CD14-positive monocyte (primary cell): Measurements from ENCODE around the gene ACIN1. TPM values are rescaled to one million over a fixed set of nuclear protein-coding genes. Genes with fewer than 3 reads are reported as not detected.

Source experiments
- DNase-seq, 3 donors: peaks; one replicate each; pipeline ENCODE4 v3.0.0-alpha.2; 2011 to 2022
- H2AFZ ChIP-seq: 2 replicates; pipeline ENCODE4 v1.6.0; 2012; ENCODE audit warnings: mild to moderate bottlenecking, low read depth, low read length, inconsistent platforms; ENCODE audit not compliant: insufficient read depth, poor library complexity, severe bottlenecking
- H3K27ac ChIP-seq, 2 donors: 1 replicate in 1 of 2; 2 replicates in 1 of 2; pipeline ENCODE4 v1.5.1; 2012 to 2013; ENCODE audit warnings: low read length in 2 of 2, control low read depth in 1 of 2, inconsistent platforms in 1 of 2, low read depth in 1 of 2, mild to moderate bottlenecking in 1 of 2
- H3K27me3 ChIP-seq, 2 donors: one replicate each; pipeline versions ENCODE4 v1.6.0 to v1.6.1; 2011 to 2013; ENCODE audit warnings: low read length in 2 of 2; ENCODE audit not compliant: control insufficient read depth in 2 of 2, insufficient read depth in 2 of 2
- H3K36me3 ChIP-seq, 2 donors: replicated peaks in 1 of 2; 1 replicate in 1 of 2; 2 replicates in 1 of 2; pipeline versions ENCODE4 v1.5.1 to v1.6.1; 2012 to 2013; ENCODE audit warnings: low read length in 2 of 2, control low read depth in 1 of 2, inconsistent platforms in 1 of 2, mild to moderate bottlenecking in 1 of 2; ENCODE audit not compliant: insufficient read depth in 2 of 2, control insufficient read depth in 1 of 2
- H3K4me1 ChIP-seq, 2 donors: 1 replicate in 1 of 2; 2 replicates in 1 of 2; pipeline versions ENCODE4 v1.5.1 to v1.6.1; 2012 to 2013; ENCODE audit warnings: low read length in 2 of 2, control low read depth in 1 of 2, inconsistent platforms in 1 of 2, mild to moderate bottlenecking in 1 of 2, moderate library complexity in 1 of 2; ENCODE audit not compliant: insufficient read depth in 2 of 2, control insufficient read depth in 1 of 2
- H3K4me2 ChIP-seq: replicated peaks from 2 replicates; pipeline ENCODE3; 2012; ENCODE audit warnings: low read length, moderate library complexity, mild to moderate bottlenecking; ENCODE audit not compliant: poor library complexity, severe bottlenecking; ENCODE audit errors: extremely low read depth
- H3K4me3 ChIP-seq, 3 experiments: fragments of 200-600 bp in 1 of 3; sonication (generic) in 1 of 3; replicated peaks in 1 of 3; 1 replicate in 2 of 3; 2 replicates in 1 of 3; pipeline ENCODE4 v1.5.1; 2011 to 2013; ENCODE audit warnings: low read length in 3 of 3, mild to moderate bottlenecking in 3 of 3, control low read depth in 2 of 3, low read depth in 2 of 3, inconsistent platforms in 1 of 3, moderate library complexity in 1 of 3
- H3K79me2 ChIP-seq: 2 replicates; pipeline ENCODE4 v1.6.0; 2012; ENCODE audit warnings: mild to moderate bottlenecking, control low read depth, inconsistent platforms, low read length, moderate library complexity; ENCODE audit not compliant: insufficient read depth
- H3K9ac ChIP-seq: 2 replicates; pipeline ENCODE4 v1.6.0; 2017; ENCODE audit warnings: low read length, mild to moderate bottlenecking; ENCODE audit not compliant: insufficient read depth, poor library complexity, severe bottlenecking
- H3K9me3 ChIP-seq, 2 donors: replicated peaks in 1 of 2; 1 replicate in 1 of 2; 2 replicates in 1 of 2; pipeline versions ENCODE4 v1.5.1 to v1.6.1; 2012 to 2013; ENCODE audit warnings: low read length in 2 of 2, control low read depth in 1 of 2; ENCODE audit not compliant: control insufficient read depth in 1 of 2, insufficient read depth in 1 of 2
- H4K20me1 ChIP-seq: 2 replicates; pipeline ENCODE4 v1.6.0; 2012; ENCODE audit warnings: mild to moderate bottlenecking, low read length, control low read depth, moderate library complexity; ENCODE audit not compliant: insufficient read depth
- H3K27ac Mint-ChIP-seq, 7 donors: one replicate each; pipeline ENCODE4 v1.8.0; 2020; ENCODE audit warnings: mild to moderate bottlenecking in 7 of 7, mixed read lengths in 7 of 7, moderate library complexity in 6 of 7, inconsistent platforms in 2 of 7
- H3K27me3 Mint-ChIP-seq, 3 donors: one replicate each; pipeline ENCODE4 v1.8.0; 2021 to 2022; ENCODE audit warnings: low read depth in 3 of 3, mild to moderate bottlenecking in 3 of 3, mixed read lengths in 3 of 3, moderate library complexity in 3 of 3, inconsistent platforms in 1 of 3
- H3K36me3 Mint-ChIP-seq, 2 donors: one replicate each; pipeline ENCODE4 v1.8.0; 2020; ENCODE audit warnings: mixed read lengths in 2 of 2, inconsistent platforms in 1 of 2, mild to moderate bottlenecking in 1 of 2
- H3K4me1 Mint-ChIP-seq: one replicate; pipeline ENCODE4 v1.8.0; 2020; ENCODE audit warnings: mild to moderate bottlenecking, mixed read lengths
- H3K4me3 Mint-ChIP-seq, 2 donors: one replicate each; pipeline ENCODE4 v1.8.0; 2020; ENCODE audit warnings: mild to moderate bottlenecking in 2 of 2, mixed read lengths in 2 of 2, moderate library complexity in 1 of 2
- H3K9me3 Mint-ChIP-seq, 7 donors: one replicate each; pipeline ENCODE4 v1.8.0; 2020 to 2022; ENCODE audit warnings: mixed read lengths in 7 of 7, mild to moderate bottlenecking in 6 of 7, moderate library complexity in 6 of 7, inconsistent platforms in 2 of 7
- CTCF ChIP-seq: fragments of 200-600 bp; IDR thresholded peaks from one replicate; pipeline ENCODE4 v1.8.0; 2022; ENCODE audit warnings: antibody characterized with exemption, mild to moderate bottlenecking
- WGBS: methylation state at CpG from one replicate; pipeline ENCODE4 v1.1.5; 2013; ENCODE audit warnings: missing lambda C conversion rate; ENCODE audit not compliant: insufficient coverage; 5-methylcytosine and 5-hydroxymethylcytosine counted together
- intact Hi-C, 2 donors: fragments of 100-400 bp; cut with micrococcal nuclease; formaldehyde crosslinking; loops; one replicate each; pipeline versions ENCODE4 v1.15.0 to v1.15.1; 2023
- polyA plus RNA-seq, 3 donors: library from polyadenylated mRNA; depleted of rRNA in 1 of 3; unstranded in 2 of 3; stranded (reverse) in 1 of 3; fragments of 300-500 nt in 2 of 3; fragments of >200 nt in 1 of 3; fragmentation: Illumina TruSeq in 2 of 3; gene quantifications; 1 replicate in 2 of 3; 2 replicates in 1 of 3; pipeline ENCODE4 v1.2.3, GENCODE V29; 2012 to 2021

ACIN1 gene
- polyA plus RNA-seq, 3 donors = 2.8 to 159 (median 5.4) TPM

- no peak overlapping the region for H3K4me3 Mint-ChIP-seq
- Histone ChIP-seq H3K27me3 (peaks cover 0 to 2% of the 10 kb centered on the region in 2 donors), H3K9me3 (no peaks in the 10 kb centered on the region), H3K4me2 (no peak overlapping the region), H3K9ac (no peak overlapping the region), H3K4me1 (peaks cover 7 to 13% of the 10 kb centered on the region in 2 donors), H4K20me1 (no peaks in the 10 kb centered on the region), H3K79me2 (no peaks in the 10 kb centered on the region), H3K36me3 (no peaks in the 10 kb centered on the region), H2AFZ (no peak overlapping the region), H3K27ac (no peak overlapping the region), H3K4me3 (no peak overlapping the region)
- no peak for DNase-seq
- H3K4me1 Mint-ChIP-seq = peaks cover 16% of the 10 kb centered on the region
- 80% methylated on average over 2 of the region's 5 CpGs for WGBS
- no peak for TF ChIP-seq CTCF
- peaks cover 0 to 4% (median 0%) of the 10 kb centered on the region in 7 donors for H3K9me3 Mint-ChIP-seq
- H3K27me3 Mint-ChIP-seq = peaks cover 6 to 12% (median 11%) of the 10 kb centered on the region in 3 donors
- H3K27ac Mint-ChIP-seq = no peak overlapping the region
- intact Hi-C loops = no loop called here
- peaks cover 0 to under 1% of the 10 kb centered on the region in 2 donors for H3K36me3 Mint-ChIP-seq
Observed at GRCh38 chr14:23051141-23052057, 43.5 kb downstream of the ACIN1 start.

- H3K79me2 ChIP-seq = no peaks in the 10 kb centered on the region
- Mint-ChIP-seq H3K4me3 (no peak overlapping the region), H3K9me3 (peaks cover 0 to 4% (median 0%) of the 10 kb centered on the region in 7 donors), H3K27me3 (peaks cover 4 to 10% (median 8%) of the 10 kb centered on the region in 3 donors), H3K4me1 (peaks cover 17% of the 10 kb centered on the region), H3K36me3 (no peaks in the 10 kb centered on the region), H3K27ac (no peak overlapping the region)
- no peak for TF ChIP-seq CTCF
- intact Hi-C loops = no loop called here
- H3K27me3 ChIP-seq = no peaks in the 10 kb centered on the region
- no peak for DNase-seq
- H3K27ac ChIP-seq = no peak overlapping the region
- peaks cover 3 to 10% of the 10 kb centered on the region in 2 donors for H3K4me1 ChIP-seq
- WGBS = 100% methylated on average over 4 of the region's 9 CpGs
- no peak overlapping the region for H3K4me3 ChIP-seq
- H3K4me2 ChIP-seq = no peak overlapping the region
- H3K9me3 ChIP-seq = no peaks in the 10 kb centered on the region
- H4K20me1 ChIP-seq = no peaks in the 10 kb centered on the region
- H3K36me3 ChIP-seq = no peaks in the 10 kb centered on the region
- H2AFZ ChIP-seq = no peak overlapping the region
- no peak overlapping the region for H3K9ac ChIP-seq
Observed at GRCh38 chr14:23049011-23049410, 45.9 kb downstream of the ACIN1 start.
